Stimulated activated CD4-positive, alpha-beta T cell treated with anti-CD3 and anti-CD28 coated beads, TNF-alpha, amount 100 ng/mL, for 4 hours (primary cell): ENCODE results near the gene CCDC70.
A peak's percentile ranks its signal among the peaks of the same experiment; 100 is the strongest.
"Not testable (repeated sequence)": the region's sequence is repeated elsewhere in the genome, so short reads cannot be mapped to it uniquely, and the experiment has no call there.

Experiments used
- DNase-seq, 3 experiments: peaks; one replicate each; pipeline ENCODE4 v3.0.0-alpha.2; 2020; ENCODE audit warnings: low read depth in 3 of 3

The CCDC70 gene

GRCh38 chr13:51861723-51862300, at the start of gene CCDC70:
TSS of gene CCDC70 (plus strand) at chr13:51861969. CDS start at chr13:51865412, 3,443 bp downstream.
- DNase-seq, result no peak

GRCh38 chr13:51814071-51814470, 47.7 kb upstream of the CCDC70 start:
- DNase-seq, result no peak

- DNase-seq, result peak in 2 of 3 experiments; percentile 53 to 56
Measured at GRCh38 chr13:51814825-51815650, 46.7 kb upstream of the CCDC70 start.

DNA sequence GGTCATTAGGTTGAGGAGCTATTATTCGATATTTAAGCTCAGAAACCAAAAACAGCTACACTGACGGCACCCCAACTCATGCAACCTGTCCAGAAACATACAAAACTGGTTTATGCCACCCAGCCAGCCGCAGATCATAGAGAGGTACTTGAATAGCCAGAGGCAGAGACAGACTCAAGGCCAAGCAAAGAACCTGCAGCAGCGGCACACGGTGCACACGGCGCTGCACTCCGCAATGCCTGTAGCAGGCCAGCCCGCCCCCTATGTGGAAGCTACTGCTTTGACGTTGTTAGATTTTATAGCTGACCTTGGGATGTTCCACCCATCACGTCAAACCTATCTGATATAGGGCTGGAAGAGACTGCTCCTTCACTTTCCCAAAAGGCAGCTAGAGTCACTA, 45.9 kb upstream of the CCDC70 start:
- DNase-seq, result no peak

DNA sequence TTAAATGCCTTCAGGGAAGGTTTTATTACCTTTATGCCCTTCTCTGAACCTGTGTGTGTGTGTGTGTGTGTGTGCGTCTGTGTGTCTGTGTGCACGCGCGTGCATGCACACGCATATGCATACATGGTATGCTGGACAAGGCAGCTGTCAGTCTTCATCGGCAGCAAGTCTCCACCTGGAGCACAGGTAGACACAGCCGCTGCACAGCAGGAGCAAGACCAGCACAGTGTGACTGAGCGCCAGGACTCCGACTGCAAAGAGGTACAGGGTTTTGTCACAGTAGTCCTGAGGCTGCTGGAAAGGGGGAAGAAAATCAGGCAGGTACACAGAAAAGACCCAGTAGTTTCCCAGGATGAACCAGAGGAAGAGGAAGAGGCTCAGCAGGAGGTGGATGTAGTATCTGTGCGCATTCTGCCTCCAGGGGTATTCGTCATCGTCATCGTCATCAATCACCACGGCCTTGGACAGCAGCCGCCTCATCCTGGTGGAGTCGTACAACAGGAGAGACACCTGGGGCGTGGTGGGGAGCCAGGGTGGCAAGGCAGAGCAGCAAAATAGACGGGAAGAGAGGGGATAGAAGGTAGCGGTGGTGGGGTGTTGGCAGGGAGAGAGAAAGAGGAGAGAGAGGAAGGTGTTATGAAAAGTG, 45.0 kb upstream of the CCDC70 start:
- no peak for DNase-seq

- DNase-seq, result no peak
Measured at GRCh38 chr13:51817717-51818116, 44.1 kb upstream of the CCDC70 start.

DNA sequence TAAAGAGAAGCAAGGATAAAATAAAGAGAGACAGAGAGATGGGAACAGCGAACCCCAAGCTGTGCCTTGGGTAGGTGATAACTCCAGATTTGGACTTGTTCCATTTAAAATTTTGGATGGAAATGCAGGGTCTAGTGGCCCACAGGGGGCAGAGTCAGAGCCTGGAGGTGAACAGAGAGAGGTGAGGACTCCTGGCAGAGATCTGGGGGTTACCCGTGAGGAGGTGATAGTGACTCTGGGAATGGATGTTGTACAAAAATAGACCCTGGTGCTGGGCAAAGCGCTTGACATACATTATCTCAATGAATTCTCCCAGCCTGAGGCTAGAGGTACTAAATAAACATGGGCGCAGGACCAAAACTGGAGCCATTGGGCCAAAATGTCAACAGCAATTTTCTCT, 43.5 kb upstream of the CCDC70 start:
- DNase-seq, result no peak

- peak in 1 of 3 experiments; percentile 40 for DNase-seq
Measured at GRCh38 chr13:51818781-51819511, 42.8 kb upstream of the CCDC70 start.

- no peak for DNase-seq
Measured at GRCh38 chr13:51819544-51819943, 42.2 kb upstream of the CCDC70 start.

DNA sequence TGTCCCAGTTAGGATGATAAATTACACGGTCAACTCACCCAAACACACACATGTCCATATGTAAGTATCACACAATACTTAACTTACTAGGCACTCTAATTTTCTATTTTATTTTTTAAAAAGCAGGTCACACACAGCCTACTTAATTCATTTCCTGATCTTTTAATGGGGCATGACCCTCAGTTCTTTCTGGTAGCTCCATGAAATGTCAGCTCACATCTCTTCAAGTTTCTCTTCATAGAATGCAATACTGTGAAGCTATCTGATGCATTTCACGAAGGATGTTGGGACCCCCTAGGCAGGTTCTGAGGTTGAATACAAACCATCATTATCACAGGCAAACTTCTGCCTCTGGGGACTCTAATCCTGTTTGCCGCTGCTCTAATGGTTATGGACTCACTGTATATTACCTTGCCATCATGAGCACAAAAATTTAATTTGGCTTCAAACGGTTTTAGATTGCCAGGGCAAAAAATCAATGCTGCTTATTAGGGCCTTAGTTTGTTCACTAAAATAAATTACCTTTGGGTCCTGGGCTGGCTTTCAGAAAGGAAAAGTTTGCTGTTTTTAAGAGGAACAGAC, 41.7 kb upstream of the CCDC70 start:
- DNase-seq, result no peak

- DNase-seq, result no peak
Measured at GRCh38 chr13:51821606-51822005, 40.2 kb upstream of the CCDC70 start.

DNA sequence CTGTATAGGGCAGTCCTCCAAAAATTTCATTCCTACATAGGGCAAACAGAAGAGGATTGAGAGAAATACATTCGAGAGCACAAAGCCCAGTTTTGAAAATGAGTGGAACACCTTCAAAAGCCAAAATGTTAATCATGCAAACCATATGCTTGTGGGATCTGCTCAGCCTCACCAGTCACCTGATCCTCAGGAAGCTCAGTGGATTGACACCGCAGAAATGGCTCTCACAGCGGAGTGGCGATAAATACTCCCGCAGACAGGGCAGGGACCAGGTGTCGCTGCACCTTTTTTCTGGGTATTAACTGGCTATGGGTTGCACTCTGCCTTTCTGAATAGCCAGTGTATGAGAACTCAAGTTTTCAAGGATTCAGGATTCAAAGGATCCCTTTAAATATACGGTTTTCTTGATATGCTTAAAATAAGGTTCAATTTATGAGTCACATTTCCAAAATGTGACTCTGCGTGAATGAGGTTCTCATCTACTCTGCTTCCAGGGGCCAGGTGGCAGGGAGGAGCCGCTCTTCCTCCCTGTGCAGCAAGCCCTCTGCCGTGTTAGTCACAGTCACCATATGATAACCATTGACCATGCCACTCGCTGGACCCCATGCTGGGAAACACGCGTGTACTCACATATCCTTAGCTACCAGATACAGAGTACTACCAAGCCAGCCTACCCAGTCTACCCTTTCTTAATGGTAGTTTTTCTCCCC, 39.5 kb upstream of the CCDC70 start:
- DNase-seq, result no peak

- DNase-seq, result no peak
Measured at GRCh38 chr13:51823359-51823758, 38.4 kb upstream of the CCDC70 start.

- DNase-seq, result no peak
Measured at GRCh38 chr13:51823863-51824262, 37.9 kb upstream of the CCDC70 start.

DNA sequence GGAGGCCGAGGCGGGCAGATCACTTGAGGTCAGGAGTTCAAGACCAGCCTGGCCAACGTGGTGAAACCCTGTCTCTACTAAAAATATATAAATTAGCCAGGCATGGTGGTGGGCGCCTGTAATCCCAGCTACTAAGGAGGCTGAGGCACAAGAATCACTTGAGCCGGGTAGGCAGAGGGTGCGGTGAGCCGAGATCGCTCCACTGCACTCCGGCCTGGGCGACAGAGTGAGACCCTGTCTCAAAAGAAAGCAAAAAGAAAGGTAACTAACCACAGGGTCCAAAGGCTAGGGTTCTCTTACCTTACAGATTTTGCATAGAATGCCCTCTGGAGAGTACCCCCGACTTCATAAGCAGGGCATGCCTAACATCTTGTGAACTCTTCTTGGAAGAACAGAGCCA, 37.1 kb upstream of the CCDC70 start:
- DNase-seq, result not testable (repeated sequence)

DNA sequence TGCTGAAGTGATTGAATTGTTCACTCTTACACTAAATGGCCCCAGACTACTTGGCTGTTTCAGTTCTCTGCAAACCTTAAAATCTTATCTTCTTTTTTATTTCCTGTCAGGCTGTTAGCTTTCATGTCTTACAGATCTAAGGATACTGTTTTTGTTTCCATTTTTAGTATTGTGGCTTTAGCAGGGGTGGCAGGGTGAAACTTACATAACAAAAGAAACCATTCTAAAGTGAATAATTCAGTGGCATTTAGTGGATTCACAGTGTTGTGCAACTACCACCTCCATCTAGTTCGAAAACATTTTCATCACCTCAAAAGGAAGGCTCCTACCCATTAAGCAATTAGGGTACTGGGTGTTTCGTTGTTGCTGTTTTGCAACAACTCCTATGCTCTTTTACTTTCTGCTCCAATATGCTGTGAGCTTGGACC, 36.6 kb upstream of the CCDC70 start:
- DNase-seq, result no peak

GRCh38 chr13:51825681-51826254, 36.0 kb upstream of the CCDC70 start:
- DNase-seq, result no peak

DNA sequence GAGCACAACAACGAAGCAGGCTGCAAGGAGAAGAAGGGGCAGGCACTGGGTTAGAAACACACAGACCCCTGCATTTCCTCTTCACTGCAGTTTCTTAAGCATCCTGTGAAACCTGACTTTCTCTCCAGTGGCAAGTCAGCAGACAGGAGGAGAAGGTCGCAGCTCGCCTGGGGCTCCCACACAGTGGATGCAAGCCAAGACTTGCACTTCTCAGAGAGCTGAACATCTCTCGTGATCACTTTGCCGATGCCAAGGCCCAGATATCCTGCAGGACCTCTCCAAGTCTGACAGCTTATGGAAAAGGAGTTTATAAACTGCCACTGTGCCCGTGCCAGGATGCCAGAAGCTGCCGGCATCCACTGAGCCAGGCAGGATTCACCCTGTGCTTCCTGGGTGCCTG, 35.2 kb upstream of the CCDC70 start:
- no peak for DNase-seq

DNA sequence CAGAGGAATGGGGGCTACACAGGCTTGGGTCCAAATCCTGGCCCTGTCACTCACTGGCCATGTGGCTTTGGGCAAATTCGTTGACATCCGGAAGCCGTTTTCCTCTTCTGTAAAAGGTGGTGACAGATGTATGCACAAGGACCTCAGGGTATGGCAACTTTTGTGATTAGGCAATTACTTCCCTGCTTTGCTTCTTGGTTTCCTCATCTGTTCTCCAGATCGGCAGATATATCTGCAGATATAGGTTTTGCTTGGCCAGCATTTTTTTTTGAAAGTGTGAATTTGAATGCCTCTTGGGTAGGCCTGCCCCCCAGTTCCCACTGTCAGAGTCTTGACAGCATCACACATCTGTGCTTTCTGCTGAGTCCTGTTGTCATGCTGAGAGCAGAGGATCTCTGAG, 34.5 kb upstream of the CCDC70 start:
- DNase-seq, result no peak

DNA sequence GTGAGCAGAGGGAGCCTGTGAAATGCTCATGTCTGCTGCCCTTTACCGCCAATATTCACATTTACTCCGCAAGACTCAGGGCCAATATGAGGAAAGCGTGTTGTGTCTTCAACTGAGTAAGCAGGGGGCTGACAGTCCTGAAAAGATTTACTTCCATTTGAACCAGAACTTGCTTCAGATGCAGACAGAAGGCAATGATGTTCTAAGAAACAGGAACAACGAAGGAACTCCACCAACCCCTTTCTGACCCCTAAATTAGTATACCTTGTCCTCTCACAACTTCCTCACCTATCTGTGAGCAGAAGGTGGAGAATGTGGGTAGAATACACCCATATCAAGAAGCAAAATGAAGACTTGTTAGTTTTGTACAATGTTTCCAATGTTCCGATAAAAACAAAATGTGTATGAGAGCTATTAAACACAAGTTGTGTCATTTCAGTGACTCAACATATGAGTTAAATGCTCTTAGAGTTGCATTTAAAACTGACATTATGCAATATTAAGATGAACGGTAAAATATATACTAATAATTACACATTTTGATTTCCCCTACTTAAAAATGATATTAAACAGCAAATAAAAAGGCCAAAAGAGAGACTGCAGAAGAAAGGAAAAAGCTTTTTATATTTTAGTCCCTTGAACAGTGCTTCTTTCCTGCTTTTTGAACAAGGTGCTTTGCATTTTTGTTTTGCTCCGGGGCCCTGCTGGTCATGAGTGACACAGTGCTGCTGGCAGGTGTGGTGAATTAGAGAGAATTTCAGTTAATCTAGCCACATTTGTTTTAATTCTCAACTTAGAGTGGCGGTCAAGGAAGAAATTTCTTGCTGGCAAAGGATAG, 32.8 kb upstream of the CCDC70 start:
- no peak for DNase-seq
